IPS DF 19.7 (cell line): ENCODE data around the gene CLSTN2.

Experiments
- DNase-seq: peaks from one replicate; pipeline ENCODE4 v3.0.0-alpha.2; 2013; ENCODE audit warnings: low read depth, low spot score

Gene CLSTN2

GRCh38 chr3:140378571-140379340 is 443.8 kb downstream of the CLSTN2 start:
- DNase-seq: no peak

- DNase-seq: no peak
These were observed 449.2 kb downstream of the CLSTN2 start for GRCh38 chr3:140384028-140384771.

GRCh38 chr3:140384876-140385275 is 449.9 kb downstream of the CLSTN2 start:
- no peak for DNase-seq

GRCh38 chr3:140386357-140387100 is 451.5 kb downstream of the CLSTN2 start:
- no peak for DNase-seq

- DNase-seq: no peak
These were observed 452.3 kb downstream of the CLSTN2 start for GRCh38 chr3:140387244-140387643.

- no peak for DNase-seq
These were observed 453.4 kb downstream of the CLSTN2 start for GRCh38 chr3:140388202-140388922.

- DNase-seq: no peak
These were observed 456.1 kb downstream of the CLSTN2 start for GRCh38 chr3:140391061-140391460.

- no peak for DNase-seq
These were observed 459.6 kb downstream of the CLSTN2 start for GRCh38 chr3:140394488-140395133.

GRCh38 chr3:140395134-140396075 is 460.4 kb downstream of the CLSTN2 start:
- DNase-seq: no peak

GRCh38 chr3:140396110-140396509 is 461.1 kb downstream of the CLSTN2 start:
- no peak for DNase-seq

GRCh38 chr3:140397847-140398246 is 462.9 kb downstream of the CLSTN2 start:
- no peak for DNase-seq

GRCh38 chr3:140398387-140398786 is 463.4 kb downstream of the CLSTN2 start:
- no peak for DNase-seq

- DNase-seq: no peak
These were observed 464.9 kb downstream of the CLSTN2 start for GRCh38 chr3:140399871-140400270.

- DNase-seq: no peak
These were observed 468.1 kb downstream of the CLSTN2 start for GRCh38 chr3:140403079-140403478.

GRCh38 chr3:140403608-140404007 is 468.6 kb downstream of the CLSTN2 start:
- no peak for DNase-seq

- no peak for DNase-seq
These were observed 471.7 kb downstream of the CLSTN2 start for GRCh38 chr3:140406655-140407054.

GRCh38 chr3:140408252-140408651 is 473.3 kb downstream of the CLSTN2 start:
- no peak for DNase-seq

GRCh38 chr3:140416666-140417065 is 481.7 kb downstream of the CLSTN2 start:
- DNase-seq: no peak

- DNase-seq: no peak
These were observed 485.8 kb downstream of the CLSTN2 start for GRCh38 chr3:140420621-140421357.
